Measurements from ENCODE around the gene EMD. TPM values are rescaled to one million over a fixed set of nuclear protein-coding genes. Genes with fewer than 3 reads are reported as not detected.
A peak's percentile ranks its signal among the peaks of the same experiment; 100 is the strongest.

Gene EMD
- total and polyA plus RNA-seq, 2 of the 13 experiments (the other 11 are each of a cell fraction or from before 2014, with no cell fraction given), result 14.5 to 14.9 TPM

DNA sequence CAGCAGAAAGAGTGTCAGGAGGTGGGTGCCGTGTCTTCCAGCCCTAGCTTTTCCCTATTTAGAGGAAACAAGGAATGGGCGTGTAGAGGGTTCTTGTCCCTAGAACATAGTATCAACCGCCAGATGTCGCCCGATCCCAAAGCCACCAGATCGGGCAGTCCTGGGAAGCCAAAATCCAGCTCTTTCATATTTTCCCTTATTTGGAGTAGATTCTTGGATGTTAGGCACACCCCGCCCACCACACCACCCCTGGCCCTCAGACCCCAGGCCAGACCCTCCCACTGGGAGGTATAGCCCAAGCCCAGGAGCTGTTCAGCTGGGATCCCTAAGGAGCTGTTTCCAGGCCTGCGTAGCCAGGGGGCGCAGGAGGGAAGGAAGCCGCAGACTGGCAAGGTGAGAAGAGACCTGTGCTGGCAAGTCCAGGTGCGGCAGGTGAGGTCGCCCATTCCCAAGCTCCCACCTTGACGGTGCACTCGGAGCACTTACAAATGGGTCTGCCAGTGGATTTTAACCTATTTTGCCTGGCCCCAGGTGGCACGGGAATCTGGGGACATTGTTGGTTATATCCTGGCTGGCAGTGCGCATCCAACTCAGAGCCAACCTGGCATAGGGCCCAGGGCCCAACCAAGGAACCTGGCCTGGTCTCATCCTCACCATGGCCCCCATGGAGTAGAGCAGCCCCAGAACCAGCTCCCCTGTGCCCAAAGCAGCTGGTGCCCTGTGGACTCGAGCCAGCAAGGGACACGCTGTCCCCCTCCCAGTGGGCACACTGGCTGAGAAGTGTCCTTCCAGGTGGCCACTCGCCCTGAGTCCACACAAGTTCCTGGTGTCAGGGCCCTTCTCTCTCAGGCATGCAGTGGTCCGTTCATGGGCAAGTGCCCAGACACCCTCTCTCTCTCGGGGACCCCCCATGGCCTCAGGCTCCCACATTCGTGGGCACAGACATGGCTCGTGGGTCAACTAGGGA lies 5.5 kb upstream of the EMD start (continued):
- TF ChIP-seq, protein P1, sequence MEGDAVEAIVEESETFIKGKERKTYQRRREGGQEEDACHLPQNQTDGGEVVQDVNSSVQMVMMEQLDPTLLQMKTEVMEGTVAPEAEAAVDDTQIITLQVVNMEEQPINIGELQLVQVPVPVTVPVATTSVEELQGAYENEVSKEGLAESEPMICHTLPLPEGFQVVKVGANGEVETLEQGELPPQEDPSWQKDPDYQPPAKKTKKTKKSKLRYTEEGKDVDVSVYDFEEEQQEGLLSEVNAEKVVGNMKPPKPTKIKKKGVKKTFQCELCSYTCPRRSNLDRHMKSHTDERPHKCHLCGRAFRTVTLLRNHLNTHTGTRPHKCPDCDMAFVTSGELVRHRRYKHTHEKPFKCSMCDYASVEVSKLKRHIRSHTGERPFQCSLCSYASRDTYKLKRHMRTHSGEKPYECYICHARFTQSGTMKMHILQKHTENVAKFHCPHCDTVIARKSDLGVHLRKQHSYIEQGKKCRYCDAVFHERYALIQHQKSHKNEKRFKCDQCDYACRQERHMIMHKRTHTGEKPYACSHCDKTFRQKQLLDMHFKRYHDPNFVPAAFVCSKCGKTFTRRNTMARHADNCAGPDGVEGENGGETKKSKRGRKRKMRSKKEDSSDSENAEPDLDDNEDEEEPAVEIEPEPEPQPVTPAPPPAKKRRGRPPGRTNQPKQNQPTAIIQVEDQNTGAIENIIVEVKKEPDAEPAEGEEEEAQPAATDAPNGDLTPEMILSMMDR (CRISPR knock-in tag; IDR thresholded peaks at IDR 0.05), result peak; percentile 78
- no peak for TF ChIP-seq ZNF24 (IDR thresholded peaks at IDR 0.05)
- TF ChIP-seq NFIB (CRISPR knock-in tag; IDR thresholded peaks at IDR 0.05; ENCODE audit: borderline replicate concordance), result no peak
- TF ChIP-seq TEAD2 (CRISPR knock-in tag; IDR thresholded peaks at IDR 0.05), result no peak
- TF ChIP-seq PCBP2 (optimal IDR thresholded peaks at IDR 0.05; ENCODE audit: low read depth, low read length, poor library complexity, severe bottlenecking), result no peak
- TF ChIP-seq, protein P2, sequence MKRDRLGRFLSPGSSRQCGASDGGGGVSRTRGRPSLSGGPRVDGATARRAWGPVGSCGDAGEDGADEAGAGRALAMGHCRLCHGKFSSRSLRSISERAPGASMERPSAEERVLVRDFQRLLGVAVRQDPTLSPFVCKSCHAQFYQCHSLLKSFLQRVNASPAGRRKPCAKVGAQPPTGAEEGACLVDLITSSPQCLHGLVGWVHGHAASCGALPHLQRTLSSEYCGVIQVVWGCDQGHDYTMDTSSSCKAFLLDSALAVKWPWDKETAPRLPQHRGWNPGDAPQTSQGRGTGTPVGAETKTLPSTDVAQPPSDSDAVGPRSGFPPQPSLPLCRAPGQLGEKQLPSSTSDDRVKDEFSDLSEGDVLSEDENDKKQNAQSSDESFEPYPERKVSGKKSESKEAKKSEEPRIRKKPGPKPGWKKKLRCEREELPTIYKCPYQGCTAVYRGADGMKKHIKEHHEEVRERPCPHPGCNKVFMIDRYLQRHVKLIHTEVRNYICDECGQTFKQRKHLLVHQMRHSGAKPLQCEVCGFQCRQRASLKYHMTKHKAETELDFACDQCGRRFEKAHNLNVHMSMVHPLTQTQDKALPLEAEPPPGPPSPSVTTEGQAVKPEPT (CRISPR knock-in tag; IDR thresholded peaks at IDR 0.05; ENCODE audit: low read depth), result no peak
- 0 out of 2 replicates have a peak, but pooled peaks have one; percentile 13 for TF ChIP-seq SAP130 (CRISPR knock-in tag; IDR thresholded peaks at IDR 0.05; ENCODE audit: low read depth)
- TF ChIP-seq, protein P3, sequence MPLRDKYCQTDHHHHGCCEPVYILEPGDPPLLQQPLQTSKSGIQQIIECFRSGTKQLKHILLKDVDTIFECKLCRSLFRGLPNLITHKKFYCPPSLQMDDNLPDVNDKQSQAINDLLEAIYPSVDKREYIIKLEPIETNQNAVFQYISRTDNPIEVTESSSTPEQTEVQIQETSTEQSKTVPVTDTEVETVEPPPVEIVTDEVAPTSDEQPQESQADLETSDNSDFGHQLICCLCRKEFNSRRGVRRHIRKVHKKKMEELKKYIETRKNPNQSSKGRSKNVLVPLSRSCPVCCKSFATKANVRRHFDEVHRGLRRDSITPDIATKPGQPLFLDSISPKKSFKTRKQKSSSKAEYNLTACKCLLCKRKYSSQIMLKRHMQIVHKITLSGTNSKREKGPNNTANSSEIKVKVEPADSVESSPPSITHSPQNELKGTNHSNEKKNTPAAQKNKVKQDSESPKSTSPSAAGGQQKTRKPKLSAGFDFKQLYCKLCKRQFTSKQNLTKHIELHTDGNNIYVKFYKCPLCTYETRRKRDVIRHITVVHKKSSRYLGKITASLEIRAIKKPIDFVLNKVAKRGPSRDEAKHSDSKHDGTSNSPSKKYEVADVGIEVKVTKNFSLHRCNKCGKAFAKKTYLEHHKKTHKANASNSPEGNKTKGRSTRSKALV (CRISPR knock-in tag; IDR thresholded peaks at IDR 0.05), result 0 out of 2 replicates have a peak, but pooled peaks have one; percentile 16
- TF ChIP-seq ZFX (CRISPR knock-in tag; IDR thresholded peaks at IDR 0.05; ENCODE audit: low read depth), result peak; percentile 34
- no peak for TF ChIP-seq GATAD1 (CRISPR knock-in tag; IDR thresholded peaks at IDR 0.05)
- no peak for TF ChIP-seq RBM22 (optimal IDR thresholded peaks at IDR 0.05; ENCODE audit: low read length)
- TF ChIP-seq, protein P4, sequence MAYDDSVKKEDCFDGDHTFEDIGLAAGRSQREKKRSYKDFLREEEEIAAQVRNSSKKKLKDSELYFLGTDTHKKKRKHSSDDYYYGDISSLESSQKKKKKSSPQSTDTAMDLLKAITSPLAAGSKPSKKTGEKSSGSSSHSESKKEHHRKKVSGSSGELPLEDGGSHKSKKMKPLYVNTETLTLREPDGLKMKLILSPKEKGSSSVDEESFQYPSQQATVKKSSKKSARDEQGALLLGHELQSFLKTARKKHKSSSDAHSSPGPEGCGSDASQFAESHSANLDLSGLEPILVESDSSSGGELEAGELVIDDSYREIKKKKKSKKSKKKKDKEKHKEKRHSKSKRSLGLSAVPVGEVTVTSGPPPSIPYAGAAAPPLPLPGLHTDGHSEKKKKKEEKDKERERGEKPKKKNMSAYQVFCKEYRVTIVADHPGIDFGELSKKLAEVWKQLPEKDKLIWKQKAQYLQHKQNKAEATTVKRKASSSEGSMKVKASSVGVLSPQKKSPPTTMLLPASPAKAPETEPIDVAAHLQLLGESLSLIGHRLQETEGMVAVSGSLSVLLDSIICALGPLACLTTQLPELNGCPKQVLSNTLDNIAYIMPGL (CRISPR knock-in tag; IDR thresholded peaks at IDR 0.05; ENCODE audit: borderline replicate concordance in 1 of 2, low read depth in 1 of 2), result peak; percentile 44 to 65; a peak in 3 of 4 replicates
- peak; percentile 18; the same call in 1 of the 2 replicates for TF ChIP-seq RAD21 (CRISPR knock-in tag; IDR thresholded peaks at IDR 0.05)
- TF ChIP-seq REPIN1 (CRISPR knock-in tag; IDR thresholded peaks at IDR 0.05; ENCODE audit: borderline replicate concordance, low read depth), result no peak
- TF ChIP-seq, protein P5, sequence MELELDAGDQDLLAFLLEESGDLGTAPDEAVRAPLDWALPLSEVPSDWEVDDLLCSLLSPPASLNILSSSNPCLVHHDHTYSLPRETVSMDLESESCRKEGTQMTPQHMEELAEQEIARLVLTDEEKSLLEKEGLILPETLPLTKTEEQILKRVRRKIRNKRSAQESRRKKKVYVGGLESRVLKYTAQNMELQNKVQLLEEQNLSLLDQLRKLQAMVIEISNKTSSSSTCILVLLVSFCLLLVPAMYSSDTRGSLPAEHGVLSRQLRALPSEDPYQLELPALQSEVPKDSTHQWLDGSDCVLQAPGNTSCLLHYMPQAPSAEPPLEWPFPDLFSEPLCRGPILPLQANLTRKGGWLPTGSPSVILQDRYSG (CRISPR knock-in tag; IDR thresholded peaks at IDR 0.05), result no peak
- TF ChIP-seq TBX3 (IDR thresholded peaks at IDR 0.05; ENCODE audit: borderline replicate concordance), result no peak
- TF ChIP-seq, protein P6, sequence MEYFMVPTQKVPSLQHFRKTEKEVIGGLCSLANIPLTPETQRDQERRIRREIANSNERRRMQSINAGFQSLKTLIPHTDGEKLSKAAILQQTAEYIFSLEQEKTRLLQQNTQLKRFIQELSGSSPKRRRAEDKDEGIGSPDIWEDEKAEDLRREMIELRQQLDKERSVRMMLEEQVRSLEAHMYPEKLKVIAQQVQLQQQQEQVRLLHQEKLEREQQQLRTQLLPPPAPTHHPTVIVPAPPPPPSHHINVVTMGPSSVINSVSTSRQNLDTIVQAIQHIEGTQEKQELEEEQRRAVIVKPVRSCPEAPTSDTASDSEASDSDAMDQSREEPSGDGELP (IDR thresholded peaks at IDR 0.05; ENCODE audit: borderline replicate concordance, low read depth), result peak; percentile 24; the same call in 1 of the 2 replicates
